Inflammatory macrophage treated with lipopolysaccharide for 4 hours (primary cell): ENCODE results near the gene ZFPM1.

Source experiments
- DNase-seq: peaks from one replicate; pipeline ENCODE4 v3.0.0-alpha.2; 2020

Gene ZFPM1

GRCh38 chr16:88503374-88503770 lies 50.3 kb downstream of the ZFPM1 start:
- no peak for DNase-seq

GRCh38 chr16:88503771-88504488 lies 50.9 kb downstream of the ZFPM1 start:
- no peak for DNase-seq

GRCh38 chr16:88504489-88505404 lies 51.7 kb downstream of the ZFPM1 start:
- no peak for DNase-seq

DNA sequence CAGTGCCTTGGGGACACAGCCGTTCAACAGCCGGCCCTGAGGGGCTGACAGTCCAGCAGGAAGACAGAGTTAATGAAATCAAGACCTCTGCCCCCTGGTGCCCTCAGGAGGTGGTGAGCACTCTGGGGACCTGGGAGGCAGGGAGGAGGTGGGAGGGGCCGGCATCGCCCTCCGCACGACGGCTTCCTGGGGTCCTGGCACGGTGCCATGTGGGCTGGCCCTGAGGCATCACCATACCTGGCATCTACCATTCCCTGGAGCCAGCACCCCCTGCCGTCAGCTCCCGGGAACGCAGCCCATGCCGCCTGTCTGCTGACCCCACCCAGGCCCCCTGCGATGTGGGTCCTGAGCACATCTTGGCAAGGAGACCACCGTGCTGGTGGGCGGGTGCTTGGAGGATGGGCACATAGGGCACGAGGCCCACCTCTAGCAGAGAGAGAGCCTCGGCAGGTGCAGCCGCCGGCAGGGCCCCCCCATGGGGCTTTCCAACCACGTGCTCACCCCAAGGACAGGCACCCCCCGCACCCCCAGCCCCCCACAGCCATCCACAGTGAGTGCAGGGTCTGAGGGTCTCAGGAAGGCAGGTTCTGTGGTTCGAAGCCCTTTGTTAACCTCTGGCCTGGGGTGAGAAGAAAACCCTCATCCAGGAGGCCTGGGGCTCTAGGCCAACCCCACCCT lies 52.5 kb downstream of the ZFPM1 start:
- no peak for DNase-seq

- no peak for DNase-seq
Measured at GRCh38 chr16:88506723-88507122, 53.6 kb downstream of the ZFPM1 start.

GRCh38 chr16:88507231-88507743 lies 54.2 kb downstream of the ZFPM1 start:
- no peak for DNase-seq

- DNase-seq, result no peak
Measured at GRCh38 chr16:88508376-88508867, 55.3 kb downstream of the ZFPM1 start.

DNA sequence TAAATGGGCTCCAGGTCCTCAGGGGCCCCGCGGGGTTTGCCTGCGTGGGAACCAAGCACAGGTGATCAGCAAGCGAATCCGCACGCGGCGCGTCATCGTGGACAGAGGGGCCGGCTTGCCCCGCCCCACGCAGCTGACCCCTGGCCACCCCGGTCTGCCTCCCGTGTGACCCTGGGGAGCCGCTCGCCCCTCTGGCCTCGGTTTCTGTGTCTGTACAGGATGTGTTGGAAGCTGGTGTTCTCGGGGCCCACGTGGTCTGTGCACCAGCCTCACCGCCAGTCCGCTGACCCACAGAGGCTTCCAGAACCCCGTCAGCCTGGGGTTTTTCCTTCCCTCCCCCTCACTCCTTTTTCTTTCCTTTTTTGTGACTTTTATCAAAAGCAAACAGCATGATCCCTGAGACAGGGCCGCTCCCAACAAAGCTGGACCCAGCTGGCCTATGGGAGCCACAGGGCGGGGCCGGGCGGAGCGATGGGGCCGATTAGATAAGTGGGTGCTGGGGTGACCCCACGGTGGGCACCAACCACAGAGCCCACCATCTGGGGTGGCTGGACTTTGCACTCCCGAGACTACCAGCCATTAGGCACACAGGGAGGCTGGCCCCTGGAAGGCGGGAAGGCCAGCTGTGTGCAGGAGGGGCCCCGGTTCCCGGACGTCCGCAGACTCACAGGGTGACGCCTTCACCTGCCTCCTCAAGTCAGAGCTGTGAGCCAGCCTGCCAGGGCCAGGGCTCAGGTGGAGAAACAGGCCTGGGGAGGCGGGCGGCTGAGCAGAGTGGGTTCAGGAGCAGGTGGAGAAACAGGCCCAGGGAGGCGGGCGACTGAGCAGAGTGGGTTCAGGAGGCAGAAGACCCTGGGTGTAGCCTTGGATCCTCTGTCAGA lies 56.0 kb downstream of the ZFPM1 start:
- no peak for DNase-seq

GRCh38 chr16:88509749-88510069 lies 56.6 kb downstream of the ZFPM1 start:
- DNase-seq, result no peak

- no peak for DNase-seq
Measured at GRCh38 chr16:88510091-88510994, 57.3 kb downstream of the ZFPM1 start.

DNA sequence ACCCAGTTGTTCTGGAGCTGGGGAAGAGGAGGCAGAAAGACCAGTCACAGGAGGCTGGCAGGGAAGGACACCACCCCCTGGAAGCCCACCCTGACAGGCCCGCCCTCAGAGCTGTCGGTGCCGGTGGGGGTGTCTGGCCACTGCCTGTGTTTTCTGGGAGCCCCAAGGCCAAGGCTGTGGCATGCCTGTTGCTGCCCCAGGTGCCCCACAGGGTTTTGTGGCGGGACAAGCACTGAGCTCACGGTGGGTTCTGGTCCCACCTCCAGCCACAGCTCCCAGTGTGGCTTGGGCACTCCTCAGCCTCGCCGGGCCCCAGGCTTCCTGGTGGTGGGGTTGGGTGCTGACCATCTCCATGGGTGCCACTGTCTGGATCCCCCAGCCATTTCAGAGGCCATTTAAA lies 58.0 kb downstream of the ZFPM1 start:
- no peak for DNase-seq

DNA sequence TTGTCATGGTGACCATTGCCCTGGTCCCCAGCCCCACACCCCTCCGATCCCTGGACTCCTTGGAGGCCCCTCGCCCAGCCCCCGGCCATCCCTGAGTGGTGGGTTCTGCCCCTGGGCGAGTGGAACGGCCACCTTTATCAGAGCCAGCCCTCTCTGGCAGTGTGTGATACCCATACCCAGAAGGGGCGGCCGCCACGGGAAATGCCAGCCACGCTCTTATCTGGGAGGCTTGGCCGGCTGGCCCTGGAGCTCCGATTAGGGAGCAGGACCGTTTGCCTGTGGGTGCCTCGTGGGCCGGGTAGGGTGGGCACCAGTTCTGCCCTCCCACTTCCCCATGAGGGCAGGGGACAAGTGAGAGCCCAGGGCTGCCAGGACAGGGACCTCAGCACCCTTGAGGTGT lies 58.8 kb downstream of the ZFPM1 start:
- no peak for DNase-seq

- no peak for DNase-seq
Measured at GRCh38 chr16:88512728-88513696, 59.9 kb downstream of the ZFPM1 start.

- no peak for DNase-seq
Measured at GRCh38 chr16:88514070-88514469, 61.0 kb downstream of the ZFPM1 start.

GRCh38 chr16:88514526-88515232 lies 61.6 kb downstream of the ZFPM1 start:
- no peak for DNase-seq

- DNase-seq, result no peak
Measured at GRCh38 chr16:88515371-88515770, 62.3 kb downstream of the ZFPM1 start.

DNA sequence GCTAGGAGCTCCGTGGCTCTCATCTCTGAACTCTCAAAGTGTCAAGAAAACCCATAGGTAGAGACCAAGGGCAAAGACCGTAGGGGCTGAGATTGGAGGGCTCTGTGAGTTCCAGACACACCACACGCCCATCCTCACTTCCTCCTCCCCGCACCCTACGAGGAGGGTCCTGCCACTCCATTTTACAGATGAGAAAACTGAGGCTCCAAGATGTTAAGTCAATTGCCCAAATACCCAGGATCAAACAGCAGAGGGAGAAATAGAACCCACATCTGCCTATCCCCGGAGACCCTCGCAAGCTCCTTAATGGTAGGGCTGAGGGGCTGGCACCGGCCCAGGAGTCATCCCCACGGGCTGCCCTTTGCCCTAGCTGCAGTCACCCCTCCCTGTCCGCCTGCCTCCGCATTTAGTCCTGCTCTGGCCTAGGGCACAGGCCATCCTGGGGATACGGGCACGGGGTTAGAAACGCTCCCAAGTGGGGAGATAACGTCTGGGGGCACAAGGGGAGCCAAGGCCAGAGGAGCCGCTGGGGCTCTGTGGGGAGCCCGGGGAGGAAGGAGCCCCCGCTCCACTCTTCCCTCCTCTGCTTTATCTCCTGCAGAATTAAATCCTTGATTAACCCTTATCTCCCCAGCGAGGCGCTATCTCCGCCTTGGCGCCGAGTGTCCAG lies 63.0 kb downstream of the ZFPM1 start:
- DNase-seq, result no peak

GRCh38 chr16:88516601-88517061 lies 63.6 kb downstream of the ZFPM1 start:
- no peak for DNase-seq
